Left lobe of liver (tissue), 2 donors: Measurements from ENCODE around the gene PEAR1. TPM values are rescaled to one million over a fixed set of nuclear protein-coding genes. Genes with fewer than 3 reads are reported as not detected.
A peak's percentile ranks its signal among the peaks of the same experiment; 100 is the strongest.
"Not testable (repeated sequence)": the region's sequence is repeated elsewhere in the genome, so short reads cannot be mapped to it uniquely, and the experiment has no call there.

ENCODE experiments used
- ATAC-seq: fragments of 200-7000 bp; cut with Tn5 transposase; one replicate; pipeline ENCODE4 v1.9.1; 2020; ENCODE audit warnings: mild to moderate bottlenecking, moderate library complexity
- DNase-seq: peaks from one replicate; pipeline ENCODE4 v3.0.0-alpha.2; 2020; ENCODE audit warnings: low spot score
- total RNA-seq: library from RNA; stranded (reverse); gene quantifications from one replicate; pipeline ENCODE4 v1.2.1, GENCODE V29; 2021
- donor health status: DM: no; HTN: no; CAD: no; lungs with moderate emphysema.
- donor health status: DM: no; HTN: yes; CAD: no.

PEAR1 gene
- total RNA-seq, 1 donor from 2014 or later = 4.5 TPM

GRCh38 chr1:156912861-156913808 is 19.6 kb downstream of the PEAR1 start:
- DNase-seq (no peak), ATAC-seq (peak; percentile 68)

GRCh38 chr1:156913809-156914387 is 20.4 kb downstream of the PEAR1 start:
- ATAC-seq (no peak), DNase-seq (no peak)

GRCh38 chr1:156914440-156914856 is 20.9 kb downstream of the PEAR1 start:
- DNase-seq = no peak
- ATAC-seq = no peak

- DNase-seq (peak; percentile 60), ATAC-seq (peak; percentile 90)
These were observed 26.9 kb downstream of the PEAR1 start, which contains the start of gene LRRC71 for GRCh38 chr1:156920233-156921052. Gene LRRC71, plus strand, starts transcription at chr1:156920632. Its CDS starts 172 bp downstream, at chr1:156920804.

DNA sequence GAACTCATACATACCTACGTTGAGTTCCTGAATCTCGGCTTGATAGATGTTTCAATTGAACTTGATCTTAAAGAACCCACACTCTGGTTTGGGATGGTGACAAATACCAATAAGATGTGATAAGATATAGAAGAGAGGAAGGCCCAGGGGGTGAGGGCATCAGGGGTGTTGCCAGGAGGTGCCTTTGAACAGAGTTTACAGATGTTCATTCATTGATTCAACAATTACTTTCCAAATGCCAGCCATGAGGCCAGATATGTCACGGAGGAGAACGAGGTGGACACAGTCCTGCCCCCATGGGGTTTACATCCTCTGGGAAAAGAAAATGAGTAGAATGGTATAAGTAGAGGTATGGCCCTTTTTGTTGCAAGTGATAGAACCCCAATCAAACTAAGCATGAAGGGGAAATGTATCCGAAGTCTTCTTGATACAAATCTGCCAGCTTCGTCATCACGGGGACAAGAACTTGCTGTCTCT is 27.6 kb downstream of the PEAR1 start:
- no peak for ATAC-seq
- no peak for DNase-seq

GRCh38 chr1:156922986-156923669 is 29.6 kb downstream of the PEAR1 start:
- DNase-seq (no peak), ATAC-seq (no peak)

DNA sequence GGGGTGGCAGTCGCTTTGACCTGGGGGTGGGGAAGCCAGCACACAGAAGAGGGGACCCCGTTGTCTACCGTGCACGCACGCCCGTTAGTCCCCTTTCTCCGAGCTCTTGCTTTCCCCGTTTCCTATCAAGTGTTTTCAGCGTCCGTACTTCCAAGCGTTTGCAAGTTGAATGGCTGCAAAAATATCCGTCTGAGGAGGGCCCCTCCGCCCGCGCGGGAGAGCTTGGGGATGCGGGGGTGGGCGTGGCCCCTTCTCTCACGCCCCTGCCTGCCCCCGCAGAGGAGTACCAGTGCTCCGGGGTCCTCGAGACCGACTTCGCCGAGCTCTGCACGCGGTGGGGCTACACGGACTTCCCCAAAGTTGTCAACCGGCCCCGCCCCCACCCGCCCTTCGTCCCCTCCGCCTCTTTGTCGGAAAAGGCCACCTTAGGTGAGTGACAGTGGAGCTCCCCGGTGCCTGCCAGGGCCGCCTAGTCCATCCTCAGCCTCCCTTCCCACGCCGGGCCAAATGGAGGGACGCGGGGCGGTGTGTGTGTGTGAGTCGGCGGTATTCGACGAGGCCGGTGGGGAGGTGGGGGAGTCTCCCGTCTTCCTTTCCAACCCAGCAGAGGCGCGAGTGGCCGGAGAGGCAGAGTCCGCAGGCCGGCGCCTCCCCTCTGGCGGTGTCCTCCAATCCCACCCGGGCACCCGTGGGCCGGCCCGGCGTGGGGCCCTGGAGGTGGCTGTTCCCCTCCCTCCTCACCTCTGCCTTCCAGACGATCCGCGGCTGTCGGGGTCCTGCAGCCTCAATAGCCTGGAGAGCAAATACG is 30.4 kb downstream of the PEAR1 start:
- DNase-seq = no peak
- ATAC-seq = no peak

DNA sequence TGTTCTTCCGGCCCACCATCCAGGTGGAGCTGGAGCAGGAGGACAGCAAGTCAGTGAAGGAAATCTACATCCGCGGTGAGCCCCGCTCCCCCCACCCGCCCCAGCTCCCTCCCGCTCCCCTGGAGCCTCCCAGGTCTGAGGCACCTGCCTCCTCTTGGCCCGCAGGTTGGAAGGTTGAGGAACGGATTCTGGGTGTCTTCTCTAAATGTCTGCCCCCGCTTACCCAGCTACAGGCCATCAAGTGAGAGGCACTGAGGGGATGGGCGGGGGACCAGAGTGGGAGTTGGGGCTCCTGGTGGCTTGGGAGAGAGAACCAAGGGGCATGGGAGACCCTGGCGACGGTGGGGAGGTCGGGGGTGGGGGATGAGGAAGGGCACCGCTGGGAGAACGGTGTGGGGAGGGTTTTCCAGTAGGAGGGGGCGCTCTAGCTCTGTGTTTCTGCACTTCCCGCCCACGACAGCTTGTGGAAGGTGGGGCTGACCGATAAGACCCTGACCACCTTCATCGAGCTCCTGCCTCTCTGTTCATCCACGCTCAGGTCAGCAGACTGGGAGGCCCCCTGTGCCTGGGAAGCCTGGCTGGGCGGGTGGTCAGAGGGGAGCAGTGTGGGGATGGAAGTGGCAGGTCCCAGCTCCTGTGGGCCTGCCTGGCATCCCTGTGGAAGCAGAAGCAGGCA is 31.1 kb downstream of the PEAR1 start:
- no peak for DNase-seq
- ATAC-seq = no peak

DNA sequence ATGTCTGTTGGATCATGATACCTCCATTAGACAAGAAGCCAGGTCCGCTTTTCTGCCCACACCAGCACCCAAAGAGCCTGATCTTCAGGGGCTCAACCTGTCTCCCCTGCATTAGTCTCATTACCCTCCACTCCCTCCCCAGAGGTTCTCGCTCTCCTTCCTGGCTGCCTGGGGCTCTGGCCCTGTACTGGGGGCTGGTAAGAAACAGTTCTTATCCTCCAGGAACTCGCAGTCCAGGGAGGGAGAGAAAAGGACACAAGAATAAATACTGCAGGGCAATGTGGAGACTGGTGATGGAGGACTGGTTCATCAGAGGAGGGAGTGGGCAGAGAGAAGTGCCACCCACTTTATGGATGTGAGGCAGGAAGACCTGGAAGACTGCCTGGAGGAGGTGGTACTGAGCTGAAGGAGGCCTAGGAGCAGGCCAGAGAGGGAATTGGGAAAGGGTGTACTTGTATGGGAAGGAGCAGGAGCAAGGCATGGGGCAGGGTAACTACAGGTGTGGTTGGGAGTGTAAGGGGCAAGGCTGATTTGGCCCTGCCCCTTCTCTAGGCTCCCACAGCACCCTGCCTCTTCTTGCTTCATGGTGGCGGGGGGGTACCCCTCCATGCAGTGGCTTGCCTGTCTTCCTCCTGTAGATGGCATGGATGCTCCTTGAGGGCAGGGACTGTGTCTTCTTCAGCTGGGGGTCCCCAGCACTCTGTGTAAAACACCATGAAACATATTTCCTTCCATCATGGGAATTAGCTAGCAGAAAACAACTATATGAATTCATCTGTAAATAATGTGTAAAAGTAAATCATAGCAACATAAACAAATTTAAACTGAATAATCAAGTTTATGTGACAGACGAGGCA is 31.9 kb downstream of the PEAR1 start:
- DNase-seq (no peak), ATAC-seq (no peak)

- ATAC-seq (no peak), DNase-seq (no peak)
These were observed 32.7 kb downstream of the PEAR1 start for GRCh38 chr1:156926175-156926574.

DNA sequence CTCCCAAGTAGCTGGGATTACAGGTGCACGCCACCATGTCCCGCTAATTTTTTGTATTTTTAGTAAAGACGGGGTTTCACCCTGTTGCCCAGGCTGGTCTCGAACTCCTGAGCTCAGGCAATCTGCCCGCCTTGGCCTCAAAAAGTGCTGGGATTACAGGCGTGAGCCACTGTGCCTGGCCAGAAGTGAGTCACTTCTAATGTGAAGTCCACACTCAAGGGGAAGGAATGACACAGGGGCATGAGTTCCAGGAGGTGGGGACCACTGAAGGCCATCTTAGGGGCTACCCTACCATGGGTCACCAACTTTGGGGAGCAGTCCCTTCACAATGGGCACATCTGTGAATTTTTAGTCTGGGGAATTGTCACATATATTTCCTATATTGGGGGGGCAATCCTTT is 33.2 kb downstream of the PEAR1 start:
- DNase-seq, ATAC-seq: not testable (repeated sequence)

DNA sequence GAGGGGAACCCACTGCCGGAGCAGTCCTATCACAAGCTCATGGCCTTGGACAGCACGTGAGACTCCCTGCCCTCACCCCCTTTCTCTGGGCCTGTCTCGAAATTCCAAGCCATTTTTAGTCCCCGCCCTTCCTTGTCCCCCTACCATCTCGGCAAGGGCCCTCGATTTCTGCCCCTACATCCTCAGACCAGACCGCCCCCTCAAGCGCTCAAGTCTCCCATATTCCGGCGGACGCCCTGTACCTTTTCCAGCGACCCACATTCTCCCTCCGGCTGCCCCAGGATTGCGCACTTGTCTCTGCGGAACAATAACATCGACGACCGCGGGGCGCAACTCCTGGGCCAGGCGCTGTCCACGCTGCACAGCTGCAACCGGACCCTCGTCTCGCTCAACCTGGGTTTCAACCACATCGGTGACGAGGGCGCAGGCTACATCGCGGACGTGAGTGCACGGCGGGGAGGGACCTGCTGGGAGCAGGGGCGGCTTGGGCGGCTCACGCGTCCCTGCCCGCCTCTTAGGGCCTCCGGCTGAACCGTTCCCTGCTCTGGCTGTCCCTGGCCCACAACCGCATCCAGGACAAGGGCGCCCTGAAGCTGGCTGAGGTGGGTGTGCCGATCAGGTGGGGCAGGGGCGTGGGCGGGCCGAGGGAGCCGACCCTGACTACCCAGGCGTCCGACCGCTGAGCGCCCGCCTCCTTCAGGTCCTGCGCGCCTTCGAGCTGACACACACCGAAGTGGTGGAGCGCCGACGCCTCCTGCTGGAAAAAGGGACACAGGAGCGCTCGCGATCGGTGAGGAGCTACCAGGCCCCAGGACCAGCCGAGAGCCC is 33.9 kb downstream of the PEAR1 start:
- peak; percentile 80 for ATAC-seq
- DNase-seq = peak; percentile 66

- no peak for ATAC-seq
These were observed 34.6 kb downstream of the PEAR1 start for GRCh38 chr1:156928043-156928602.

DNA sequence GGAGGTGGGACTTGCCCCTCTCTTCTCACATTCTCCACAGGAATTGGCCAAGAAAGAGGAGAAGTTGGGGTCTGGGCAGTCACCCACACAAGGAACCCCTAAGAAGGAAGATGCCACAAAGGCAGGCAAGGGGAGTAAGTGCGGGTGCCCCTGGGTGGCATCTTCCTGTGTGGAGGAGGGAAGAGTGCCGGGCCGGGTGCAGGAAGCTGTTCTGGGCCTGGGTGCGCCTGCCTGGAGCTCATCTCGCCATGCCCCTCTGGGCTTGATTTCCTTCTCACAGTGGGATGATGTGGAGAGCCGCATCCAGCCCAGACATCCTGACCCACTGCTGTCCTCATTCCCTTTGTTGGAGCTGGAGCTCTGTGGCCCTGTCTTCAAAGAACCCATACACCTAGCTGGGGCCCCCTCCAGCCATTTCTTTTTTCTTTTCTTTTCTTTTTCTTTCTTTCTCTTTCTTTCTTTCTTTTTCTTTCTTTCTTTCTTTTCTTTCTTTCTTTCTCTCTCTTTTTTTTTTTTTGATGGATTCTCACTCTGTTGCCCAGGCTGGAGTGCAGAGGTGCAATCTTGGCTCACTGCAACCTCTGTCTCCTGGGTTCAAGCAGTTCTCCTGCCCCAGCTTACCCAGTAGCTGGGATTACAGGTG is 36.2 kb downstream of the PEAR1 start:
- no peak for ATAC-seq

More at GRCh38 chr1:156928043-156928602, 34.6 kb downstream of the PEAR1 start:
- no peak for DNase-seq

GRCh38 chr1:156930483-156930882 is 37.0 kb downstream of the PEAR1 start:
- ATAC-seq (no peak), DNase-seq (no peak)

More for the DNA sequence above, 36.2 kb downstream of the PEAR1 start:
- no peak for DNase-seq

DNA sequence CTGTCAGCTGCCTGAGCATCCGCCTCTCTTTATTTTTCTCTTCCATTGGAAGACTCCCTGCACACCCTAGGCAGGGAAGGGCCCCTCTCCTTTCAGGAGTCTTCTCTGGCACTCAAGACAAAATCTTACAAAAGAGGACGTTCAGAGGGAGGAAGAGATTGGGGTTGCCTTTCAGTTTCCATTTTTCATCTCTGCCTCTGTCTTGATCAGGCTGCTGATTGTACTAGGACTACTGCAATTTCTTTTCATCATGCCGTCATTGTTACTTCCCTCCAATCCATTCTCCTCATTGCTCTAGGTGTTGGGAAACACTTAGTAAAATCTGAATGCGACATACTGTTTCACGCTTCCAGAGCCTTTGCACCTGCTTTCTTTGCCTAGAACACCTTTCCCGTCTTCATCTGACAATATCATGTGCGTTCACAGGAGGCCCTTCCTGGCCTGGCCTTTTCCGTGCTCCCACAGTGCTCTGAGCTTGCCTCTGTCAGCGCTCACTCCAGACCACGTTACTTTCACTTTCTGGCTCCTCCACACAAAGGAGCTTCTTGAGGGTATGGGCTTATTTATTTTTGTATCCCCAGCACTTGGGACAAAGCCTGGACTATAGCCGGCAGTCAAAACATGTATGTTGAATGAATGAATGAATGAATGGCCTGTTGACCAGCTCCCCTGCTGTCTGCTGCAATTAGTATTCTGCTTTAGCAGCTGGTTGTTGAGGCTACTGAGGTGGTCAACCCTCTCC is 37.9 kb downstream of the PEAR1 start:
- peak; percentile 46 for ATAC-seq

More for the DNA sequence above, 37.9 kb downstream of the PEAR1 start:
- no peak for DNase-seq
